CD4-positive, alpha-beta T cell treated with Interferon alpha-2 for 1 hour (primary cell): Measurements from ENCODE around the gene TIMM23B.
"Not testable (repeated sequence)": the region's sequence is repeated elsewhere in the genome, so short reads cannot be mapped to it uniquely, and the experiment has no call there.

Experiments
- DNase-seq, 2 donors: peaks; one replicate each; pipeline ENCODE4 v3.0.0-alpha.2; 2020 to 2022

Gene TIMM23B, protein sequence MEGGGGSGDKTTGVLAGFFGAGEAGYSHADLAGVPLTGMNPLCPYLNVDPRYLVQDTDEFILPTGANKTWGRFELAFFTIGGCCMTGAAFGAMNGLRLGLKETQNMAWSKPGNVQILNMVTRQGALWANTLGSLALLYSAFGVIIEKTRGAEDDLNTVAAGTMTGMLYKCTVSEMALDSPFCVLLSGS

DNA sequence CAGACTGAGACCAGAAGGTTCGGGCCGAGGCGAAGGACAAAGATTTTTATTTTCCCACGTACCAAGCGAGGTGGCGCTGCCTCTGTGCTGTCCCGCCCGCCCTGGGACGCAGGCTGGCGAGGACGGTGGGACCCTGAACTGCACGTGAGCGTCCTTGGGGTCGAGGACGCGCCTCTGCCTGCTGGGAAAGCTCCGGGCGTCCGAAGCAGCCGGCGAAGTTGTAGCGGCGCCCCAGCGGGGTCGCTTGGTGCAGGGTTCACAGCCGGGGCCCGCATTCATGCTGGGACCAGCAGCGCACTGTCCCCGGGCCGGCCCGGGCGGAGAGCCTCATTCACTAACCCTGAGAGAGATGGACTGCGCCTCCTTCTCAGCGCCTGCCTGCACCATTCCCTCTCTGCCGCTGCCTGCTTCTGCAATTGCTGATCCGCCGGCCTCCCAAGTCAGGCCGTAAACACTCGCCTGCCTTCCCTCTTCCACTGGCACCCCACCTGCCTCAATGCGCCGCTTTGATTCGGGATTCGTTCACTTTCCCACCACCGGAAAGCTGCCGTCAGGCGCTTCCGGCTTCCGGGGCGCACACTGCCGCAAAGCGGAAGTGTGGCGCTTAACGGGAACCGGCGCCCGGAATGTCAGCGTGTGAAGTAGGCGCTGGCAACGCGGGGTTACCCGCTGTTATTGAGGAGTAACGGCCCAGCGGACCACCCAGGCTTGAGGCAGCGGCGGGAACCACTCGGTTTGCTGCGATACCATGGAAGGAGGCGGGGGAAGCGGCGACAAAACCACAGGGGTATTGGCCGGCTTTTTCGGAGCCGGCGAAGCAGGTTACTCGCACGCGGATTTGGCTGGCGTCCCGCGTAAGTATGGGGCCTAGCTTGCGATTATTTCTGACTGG is at the start of gene TIMM23B, which contains the start of gene PARG:
TIMM23B (plus strand) TSS at position 607 of the 892 bp plus-strand sequence; CDS start at position 749, 142 bp downstream.
PARG (minus strand) TSS at position 581 of the 892 bp plus-strand sequence; CDS start at position 279, 302 bp downstream.
- DNase-seq: peak; percentile 79 to 85

DNA sequence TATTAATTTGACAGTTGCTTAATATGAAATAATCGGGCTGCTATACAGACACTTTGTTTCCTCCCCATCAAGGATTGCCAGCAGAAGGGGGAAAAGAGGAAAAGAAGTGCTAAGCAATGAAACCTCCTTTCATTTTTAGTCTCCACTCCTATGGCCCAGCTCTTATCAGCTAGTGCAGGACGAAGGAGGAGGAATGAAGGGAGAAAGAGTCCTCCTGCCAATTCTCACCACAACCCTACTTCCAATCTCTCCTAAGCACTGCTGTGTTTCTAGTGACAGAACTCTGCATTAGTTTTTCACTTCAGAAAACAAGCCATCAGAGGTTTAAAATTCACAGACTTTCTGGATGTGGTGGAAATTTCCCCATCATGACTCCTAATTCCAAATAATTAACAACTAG is 41.9 kb upstream of the TIMM23B start:
- not testable (repeated sequence) for DNase-seq

DNA sequence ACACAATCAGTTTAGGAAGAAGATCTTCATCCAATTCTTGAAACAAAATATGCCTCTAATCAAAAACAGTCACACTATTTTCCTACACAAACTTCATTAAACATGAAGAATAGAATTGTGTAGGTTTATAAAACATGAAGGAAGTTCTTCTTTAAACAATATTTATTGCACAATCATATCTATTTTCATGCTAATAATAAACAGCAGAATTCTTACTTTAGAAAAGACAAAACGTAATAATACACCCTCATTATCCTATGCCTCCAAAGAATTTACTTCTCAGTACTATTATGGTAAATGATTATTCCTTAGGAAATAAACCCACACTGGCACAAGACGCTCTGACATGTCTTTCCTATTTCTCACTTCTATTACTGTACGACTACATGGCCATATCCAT is 41.4 kb upstream of the TIMM23B start:
- DNase-seq: not testable (repeated sequence)

DNA sequence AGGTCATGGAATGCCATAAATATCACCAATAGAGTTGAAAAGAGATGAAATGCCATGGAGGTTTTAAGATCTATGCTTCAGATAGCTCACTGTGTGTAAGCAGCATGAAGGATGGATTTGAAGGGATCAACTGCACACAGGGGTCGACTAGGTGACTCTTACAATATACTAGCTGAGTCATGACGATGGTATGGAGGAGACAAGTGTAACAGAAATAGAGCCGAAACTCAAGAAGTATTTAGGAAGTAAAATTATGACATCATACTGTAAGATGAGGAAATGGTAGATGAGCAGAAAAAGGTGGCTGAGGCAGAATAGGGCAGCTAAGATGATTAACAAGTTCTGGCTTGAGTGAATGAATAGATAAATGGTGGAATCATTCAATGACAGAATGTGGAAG is 38.0 kb upstream of the TIMM23B start:
- not testable (repeated sequence) for DNase-seq

DNA sequence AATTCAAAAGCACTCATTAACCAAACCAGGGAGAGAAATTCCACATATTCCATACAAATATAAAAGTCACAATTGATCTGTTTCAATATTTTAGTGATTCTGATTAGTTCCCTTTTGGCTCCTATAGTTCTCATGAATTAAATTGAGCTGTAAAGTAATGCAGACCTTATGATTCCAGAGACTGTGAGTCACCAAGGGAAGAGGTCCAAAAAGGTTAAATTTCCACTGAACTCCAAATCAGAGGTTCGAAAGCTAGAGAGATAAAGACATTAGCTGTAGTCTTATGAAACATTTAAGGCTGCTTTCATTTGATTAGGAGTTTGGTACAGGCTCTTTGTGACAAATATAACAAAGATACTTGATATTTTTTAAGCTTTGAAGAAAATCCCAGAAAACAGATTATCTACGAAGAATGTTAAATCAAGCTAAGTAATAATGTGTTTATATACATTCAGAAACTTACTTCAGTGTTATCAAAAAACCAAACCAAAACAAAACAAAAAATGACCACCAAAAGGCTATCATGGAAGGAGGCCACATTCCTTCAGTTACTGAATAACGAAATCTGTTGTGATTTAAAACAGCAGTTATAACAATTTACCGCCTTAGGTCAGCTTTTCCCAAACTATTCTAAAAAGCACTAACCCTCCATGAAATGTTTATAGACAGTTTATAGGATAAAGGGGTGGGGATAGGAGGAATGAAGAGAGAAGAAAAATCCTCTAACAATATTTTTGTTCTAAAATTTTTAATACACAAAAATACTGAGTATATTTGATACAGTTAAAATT is 33.4 kb upstream of the TIMM23B start:
- not testable (repeated sequence) for DNase-seq

DNA sequence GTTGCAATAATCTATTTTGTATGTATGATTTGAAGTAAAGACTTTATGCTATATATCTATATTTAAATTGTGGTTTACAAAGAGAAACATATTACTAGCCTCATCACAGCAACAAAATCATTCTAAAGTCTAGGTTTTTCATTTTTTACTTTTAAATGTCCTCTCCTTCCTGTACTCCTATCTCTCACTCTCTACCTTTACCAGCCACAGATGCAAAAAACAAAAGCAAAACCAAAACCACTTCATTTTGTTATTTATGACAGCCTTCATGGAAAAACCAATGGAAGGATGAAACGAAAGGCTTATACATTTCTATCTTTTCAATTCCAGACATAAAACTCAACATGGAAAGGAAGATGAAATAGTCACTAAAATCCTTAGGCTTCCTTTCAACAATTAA is 31.6 kb upstream of the TIMM23B start:
- DNase-seq: not testable (repeated sequence)

DNA sequence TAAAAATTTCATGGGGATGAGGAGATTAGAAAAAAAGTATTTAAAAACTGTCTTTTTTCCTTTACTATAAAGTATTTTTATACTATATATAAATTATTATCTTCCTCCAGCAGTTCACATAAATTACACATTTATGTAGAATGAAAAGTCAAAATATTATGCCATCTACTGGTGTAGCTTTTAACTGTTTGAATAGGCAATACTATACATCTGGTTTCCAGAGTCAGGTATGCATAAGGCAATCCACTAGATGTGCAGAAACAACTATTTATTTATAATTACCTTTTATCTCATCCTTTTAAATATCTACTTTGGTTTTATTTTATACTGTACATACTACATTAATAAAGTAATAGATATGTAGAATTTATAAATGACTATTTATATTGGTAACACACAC is 25.4 kb upstream of the TIMM23B start:
- DNase-seq: not testable (repeated sequence)

DNA sequence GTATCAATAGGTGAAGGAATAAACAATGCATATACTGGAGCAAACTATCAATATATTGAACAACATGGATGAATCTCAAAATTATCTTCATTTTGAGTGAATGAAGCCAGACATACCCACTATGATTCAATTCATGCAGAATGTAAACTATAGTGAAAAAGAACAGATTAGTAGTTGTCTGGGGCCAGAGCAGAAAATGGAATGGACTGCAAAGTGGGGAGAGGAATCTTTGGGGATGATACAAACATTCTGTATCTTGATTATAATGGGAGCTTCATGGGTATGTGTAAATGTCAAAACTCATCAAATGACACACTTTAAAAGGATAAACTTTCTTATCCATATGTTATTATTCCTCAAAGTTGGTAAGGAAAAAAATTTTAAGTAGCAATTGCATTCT is 23.9 kb upstream of the TIMM23B start:
- DNase-seq: not testable (repeated sequence)

DNA sequence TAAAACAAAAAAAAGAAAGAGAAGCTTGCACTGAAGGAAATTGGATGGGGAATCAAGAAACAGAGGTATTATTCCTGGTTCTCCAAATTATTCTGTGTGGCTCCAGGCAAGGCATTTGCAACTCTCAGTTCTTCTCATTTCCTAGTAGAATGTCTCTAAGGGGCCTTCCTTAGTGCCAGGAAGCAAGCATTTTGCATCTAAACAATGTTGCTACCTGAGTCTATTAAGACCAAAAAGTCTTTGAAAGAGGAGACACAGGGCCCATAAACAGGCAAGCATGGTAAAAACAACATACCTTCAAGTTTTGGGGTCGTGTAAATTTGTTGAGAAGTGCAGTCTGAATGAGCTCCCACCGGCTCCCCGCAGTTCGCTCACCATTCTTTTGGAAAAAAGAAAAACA is 19.8 kb upstream of the TIMM23B start:
- DNase-seq: not testable (repeated sequence)

DNA sequence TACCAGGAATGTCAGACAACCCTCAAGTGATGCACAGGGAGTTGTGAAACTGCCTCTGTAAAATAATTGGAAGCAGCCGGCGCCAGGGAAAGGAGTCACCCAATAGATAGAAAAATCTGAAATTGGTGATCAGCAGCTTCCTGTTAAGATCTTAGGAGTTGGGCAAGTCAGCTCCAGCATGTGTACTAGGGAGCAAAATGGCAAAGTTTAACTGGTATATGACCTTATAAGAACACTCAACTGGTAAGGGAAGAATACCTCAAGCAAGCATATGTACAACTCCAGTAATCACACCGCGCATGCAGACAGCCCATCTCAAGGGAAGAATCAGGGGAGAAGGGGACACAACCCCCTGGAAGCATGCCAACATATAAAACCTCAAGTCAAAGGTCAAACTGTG is 18.3 kb upstream of the TIMM23B start:
- not testable (repeated sequence) for DNase-seq

DNA sequence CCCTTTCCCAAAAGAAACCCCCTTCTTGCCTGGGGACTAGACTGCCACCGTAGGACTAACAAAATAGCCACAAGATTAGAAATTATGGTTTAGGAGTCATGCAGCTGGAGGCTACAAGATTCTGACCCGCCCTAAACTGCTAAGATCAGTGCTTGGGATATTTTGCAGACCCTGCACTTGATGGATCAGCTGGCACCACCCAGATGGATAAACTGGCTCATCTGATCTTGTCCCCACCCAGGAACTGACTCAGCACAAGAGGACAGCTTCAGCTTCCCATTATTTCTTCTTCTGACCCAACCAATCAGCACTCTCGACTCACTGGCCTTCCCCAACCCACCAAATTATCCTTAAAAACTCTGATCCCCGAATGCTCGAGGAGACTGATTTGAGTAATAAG is 10.6 kb upstream of the TIMM23B start:
- DNase-seq: not testable (repeated sequence)

DNA sequence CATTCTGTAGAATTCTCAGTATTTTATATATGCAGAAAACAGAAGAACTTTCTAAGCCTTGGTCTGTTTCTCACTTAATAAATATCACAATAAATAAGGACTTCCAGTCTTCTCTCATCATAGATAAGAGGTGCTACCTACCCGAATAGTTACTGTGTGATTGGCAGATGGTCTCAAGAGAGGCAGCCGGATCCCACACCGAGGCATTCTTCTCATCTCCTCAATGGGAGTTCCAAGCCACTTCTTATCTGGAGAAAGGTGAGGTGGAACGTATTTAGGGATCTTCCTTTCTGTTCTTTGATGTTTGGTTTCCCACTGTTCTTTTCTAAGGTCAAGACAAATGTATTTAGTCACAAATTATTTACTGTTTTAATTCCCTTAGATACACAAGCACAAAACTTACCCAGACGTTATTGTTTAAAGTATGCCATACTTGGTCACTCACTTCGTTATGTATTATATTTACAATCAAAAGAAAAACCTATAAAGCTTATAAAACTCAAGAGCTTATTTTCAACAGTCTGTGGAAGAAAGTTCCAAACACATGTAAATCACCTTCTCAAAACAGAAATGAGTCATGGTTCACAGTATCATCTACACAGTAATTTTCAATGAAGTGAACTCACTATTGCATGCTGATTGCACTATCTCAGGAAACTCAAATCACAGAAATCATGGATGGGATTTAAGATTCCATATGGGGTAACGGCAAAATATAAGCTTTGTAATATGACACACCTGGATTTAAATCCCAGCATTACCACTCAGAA is 9.7 kb upstream of the TIMM23B start:
- not testable (repeated sequence) for DNase-seq

DNA sequence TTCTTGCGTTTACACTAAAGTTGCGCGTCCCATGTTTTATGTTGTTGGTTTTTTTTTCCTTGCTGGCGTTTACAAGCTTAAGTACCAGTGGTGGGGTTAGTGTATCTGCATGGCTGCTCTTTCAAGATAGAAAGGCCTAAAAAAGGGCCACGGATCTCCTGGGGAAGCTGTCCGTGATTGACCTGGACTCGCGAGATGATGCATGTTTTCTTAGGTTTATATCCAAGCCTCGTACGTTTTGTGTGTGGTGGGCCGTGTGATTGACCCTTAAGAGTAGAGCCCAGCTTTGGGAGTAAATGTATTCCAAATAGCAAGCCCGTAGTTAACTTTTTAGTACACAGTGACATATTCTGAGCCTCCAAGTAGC is 469 bp downstream of the TIMM23B start:
- not testable (repeated sequence) for DNase-seq

DNA sequence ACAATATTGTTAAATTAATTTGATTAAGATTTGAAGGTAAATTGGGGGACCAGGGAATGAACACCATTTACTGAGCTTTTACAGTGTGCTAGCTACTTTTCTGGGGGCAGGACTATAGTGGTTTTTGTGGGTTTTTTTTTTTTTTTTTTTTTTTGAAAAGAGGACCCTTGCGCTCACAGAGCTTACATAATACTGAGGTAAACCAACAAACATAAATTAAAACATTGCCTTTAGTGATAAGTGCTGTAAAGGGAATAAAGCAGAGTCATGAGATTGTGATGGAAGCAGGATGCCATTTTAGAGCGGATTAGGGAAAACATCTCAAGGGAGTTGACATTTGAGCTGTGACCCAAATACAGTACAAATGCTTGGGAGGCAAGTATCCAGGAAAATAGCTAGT is 1.8 kb downstream of the TIMM23B start:
- DNase-seq: not testable (repeated sequence)

DNA sequence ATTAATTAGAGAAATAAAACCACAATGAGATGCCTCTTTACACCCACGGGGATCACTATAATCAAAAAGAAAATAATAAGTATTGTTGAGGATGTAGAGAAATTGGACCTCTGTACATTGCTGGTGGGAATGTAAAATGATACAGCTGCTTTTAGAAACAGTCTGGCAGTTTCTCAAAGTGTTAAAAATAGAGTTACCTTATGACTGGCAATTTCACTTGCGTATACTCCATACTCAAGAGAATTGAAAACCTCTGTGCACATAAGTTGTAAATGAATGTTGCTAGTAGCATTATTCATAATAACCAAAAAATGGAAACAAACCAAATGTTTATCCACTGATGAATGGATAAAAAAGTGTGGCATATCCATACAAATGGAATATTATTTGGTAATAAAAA is 6.3 kb downstream of the TIMM23B start:
- not testable (repeated sequence) for DNase-seq

DNA sequence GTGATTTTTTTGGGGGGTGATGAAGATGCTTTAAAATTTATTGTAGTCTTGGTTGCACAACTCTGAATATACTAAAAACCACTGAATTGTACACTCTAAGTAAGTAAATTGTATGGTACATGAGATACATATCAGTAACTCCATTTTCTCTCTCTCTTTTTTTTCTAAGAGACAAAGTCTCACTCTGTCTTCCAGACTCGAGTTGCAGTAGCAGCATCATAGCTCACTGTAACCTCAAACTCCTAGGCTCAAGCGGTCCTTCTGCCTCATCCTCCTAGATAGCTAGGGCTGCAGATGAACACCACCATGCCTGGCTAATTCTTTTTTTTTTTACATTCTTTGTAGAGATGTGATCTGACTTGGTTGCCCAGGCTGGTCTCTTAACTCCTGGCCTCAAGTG is 6.9 kb downstream of the TIMM23B start:
- DNase-seq: not testable (repeated sequence)

DNA sequence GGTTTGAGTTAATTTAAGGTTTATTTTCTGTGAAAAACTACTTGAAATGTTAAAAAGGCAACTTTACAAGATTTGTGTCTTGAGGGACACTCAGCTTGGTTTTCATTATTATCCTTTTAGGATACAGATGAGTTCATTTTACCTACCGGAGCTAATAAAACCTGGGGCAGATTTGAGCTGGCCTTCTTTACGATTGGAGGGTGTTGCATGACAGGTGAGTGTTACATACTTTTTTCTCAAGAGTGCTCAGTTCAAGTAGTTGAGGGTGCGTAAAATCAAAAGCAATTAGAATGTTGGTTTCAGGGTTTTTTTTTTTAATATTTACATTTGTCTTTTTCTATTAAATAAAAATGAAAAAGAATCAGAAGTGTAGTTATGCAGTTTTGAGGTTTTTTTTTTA is 10.2 kb downstream of the TIMM23B start:
- DNase-seq: not testable (repeated sequence)

DNA sequence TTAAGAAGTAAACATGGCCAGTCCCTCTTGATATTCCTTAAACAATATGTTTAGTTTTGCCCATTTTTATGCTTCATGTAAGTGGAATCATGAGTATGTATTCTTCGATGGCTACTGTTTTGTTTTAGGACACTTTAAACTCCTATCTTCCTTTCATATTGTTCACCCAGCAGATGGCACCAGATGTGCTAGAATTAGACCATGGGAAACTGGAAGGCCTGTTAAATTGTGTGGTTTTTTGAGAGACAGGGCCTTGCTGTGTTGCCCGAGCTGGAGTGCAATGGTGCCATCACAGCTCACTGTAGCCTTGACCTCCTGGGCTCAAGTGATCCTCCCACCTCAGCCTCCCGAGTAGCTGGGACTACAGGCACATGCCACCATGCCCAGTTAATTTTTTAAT is 11.3 kb downstream of the TIMM23B start:
- not testable (repeated sequence) for DNase-seq

DNA sequence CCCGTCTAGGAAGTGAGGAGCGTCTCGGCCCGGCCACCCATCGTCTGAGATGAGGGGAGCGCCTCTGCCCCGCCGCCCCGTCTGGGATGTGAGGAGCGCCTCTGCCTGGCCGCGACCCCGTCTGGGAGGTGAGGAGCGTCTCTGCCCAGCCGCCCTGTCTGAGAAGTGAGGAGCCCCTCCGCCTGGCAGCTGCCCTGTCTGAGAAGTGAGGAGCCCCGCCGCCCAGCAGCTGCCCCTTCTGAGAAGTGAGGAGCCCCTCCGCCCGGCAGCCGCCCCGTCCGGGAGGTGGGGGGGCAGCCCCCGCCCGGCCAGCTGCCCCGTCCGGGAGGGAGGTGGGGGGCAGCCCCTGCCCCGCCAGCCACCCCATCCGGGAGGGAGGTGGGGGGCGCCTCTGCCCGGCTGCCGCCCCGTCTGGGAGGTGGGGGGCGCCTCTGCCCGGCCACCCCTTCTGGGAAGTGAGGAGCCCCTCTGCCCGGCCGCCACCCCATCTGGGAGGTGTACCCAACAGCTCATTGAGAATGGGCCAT is 28.5 kb downstream of the TIMM23B start:
- not testable (repeated sequence) for DNase-seq

DNA sequence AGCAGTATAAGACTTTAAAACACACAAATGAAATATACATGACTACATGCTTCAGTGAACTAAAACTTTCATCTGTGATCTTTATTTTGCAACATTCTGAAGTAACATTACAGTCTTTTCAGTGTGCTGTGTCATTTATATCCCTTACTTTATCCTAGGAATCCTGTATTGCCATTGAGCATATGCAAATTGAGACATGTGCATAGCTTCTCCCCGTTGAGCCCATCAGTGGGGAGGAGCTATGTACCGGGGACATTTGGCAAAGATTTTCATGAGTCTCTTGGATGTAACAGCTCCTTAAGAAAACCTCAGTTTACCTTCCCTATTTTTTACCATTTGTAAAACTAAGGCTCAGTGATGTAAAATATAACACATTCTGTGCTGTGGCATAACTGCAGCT is 29.6 kb downstream of the TIMM23B start:
- not testable (repeated sequence) for DNase-seq

DNA sequence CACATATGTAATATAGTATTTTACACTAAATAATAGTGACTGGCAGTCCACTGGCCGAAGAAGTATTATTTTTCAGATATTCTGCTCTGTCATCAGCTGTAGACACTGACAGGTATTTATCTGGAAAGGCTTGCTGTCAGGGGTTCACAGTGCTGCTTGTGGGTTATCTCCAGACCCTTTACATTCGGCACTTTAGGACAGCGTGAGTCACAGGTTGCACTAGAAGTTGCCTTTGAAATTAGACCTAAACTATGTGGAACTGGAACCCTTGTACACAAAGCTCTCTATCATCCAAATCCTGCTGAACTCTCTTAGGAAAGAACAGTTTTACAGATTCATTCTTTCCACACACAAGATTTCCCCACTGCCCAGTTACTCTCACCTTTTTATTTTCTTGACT is 30.2 kb downstream of the TIMM23B start:
- not testable (repeated sequence) for DNase-seq

DNA sequence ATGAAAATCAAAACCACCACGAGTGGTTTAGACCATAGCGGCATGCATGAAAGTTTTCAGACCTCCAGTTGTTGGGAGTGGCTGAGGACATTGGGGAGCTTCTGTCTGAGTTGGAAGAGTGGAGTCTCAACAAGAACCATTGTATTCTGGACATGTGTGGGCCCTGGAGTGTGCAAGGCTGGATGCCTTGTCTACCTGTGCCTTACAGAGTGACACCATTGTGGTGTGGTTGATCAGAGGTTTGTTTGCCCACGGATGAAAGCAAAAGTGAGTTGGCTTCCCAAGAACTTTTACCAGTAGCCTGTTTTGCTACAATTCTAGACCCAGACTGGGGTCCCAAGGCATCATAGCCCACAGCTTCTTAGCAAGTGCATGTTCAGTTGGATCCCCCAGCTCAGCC is 35.9 kb downstream of the TIMM23B start:
- DNase-seq: not testable (repeated sequence)
